HG03460 (cell line): ENCODE data around the gene FAM234A.
"Not testable (repeated sequence)": the region's sequence is repeated elsewhere in the genome, so short reads cannot be mapped to it uniquely, and the experiment has no call there.

ENCODE experiments used
- ATAC-seq: cut with Tn5 transposase; IDR thresholded peaks from one replicate; pipeline ENCODE4 v1.9.1; 2021; ENCODE audit not compliant: unreplicated experiment

The FAM234A gene

DNA sequence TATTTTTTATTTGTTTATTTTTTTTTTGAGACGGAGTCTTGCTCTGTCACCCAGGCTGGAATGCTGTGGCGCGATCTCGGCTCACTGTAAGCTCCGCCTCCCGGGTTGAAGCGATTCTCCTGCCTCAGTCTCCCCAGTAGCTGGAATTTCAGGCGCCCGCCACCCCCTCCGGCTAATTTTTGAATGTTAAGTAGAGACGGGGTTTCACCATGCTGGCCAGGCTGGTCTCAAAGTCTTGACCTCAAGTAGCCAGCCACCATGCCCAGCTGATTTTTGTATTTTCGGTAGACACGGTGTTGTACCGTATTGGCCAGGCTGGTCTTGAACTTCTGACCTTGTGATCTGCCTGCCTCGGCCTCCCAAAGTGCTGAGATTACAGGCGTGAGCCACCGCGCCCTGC lies 4.3 kb upstream of the FAM234A start:
- ATAC-seq: not testable (repeated sequence)

DNA sequence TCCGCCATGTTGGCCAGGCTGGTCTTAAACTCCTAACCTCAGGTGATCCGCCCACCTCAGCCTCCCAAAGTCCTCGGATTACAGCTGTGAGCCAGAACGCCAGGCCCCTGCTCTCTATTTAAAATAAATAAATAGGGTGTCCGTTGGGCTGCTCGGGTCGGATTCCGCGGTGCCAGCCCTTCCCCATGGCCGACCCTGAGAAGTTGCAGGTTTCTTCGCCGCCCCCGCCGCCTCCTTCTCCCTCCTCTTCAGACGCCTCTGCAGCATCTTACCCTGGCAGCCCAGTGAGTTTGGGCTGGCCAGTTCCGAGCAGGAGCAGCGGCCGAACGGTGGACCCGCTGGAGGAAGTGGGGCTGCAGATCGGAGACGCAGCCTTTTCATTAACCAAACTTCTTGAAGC lies 3.7 kb upstream of the FAM234A start:
- ATAC-seq: no peak

DNA sequence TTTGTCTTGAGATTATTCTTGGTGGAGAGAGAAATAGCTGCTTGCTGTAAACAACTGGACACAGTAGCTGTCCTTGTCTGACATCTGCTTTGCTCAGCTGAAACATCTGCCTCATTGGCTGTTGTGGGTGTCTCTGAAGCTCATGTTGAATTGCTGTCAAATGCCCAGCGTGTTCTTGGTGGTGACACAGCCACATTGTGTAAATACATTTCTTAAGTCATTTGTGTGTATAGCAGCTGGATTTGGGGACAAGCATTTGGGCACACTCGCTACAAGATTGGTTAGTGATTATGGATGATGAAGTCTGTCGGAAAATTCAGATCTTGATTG lies 5.3 kb downstream of the FAM234A start:
- ATAC-seq: no peak

- ATAC-seq: no peak
Observed at GRCh38 chr16:240559-240958, 5.9 kb downstream of the FAM234A start.

- no peak for ATAC-seq
Observed at GRCh38 chr16:242281-242680, 7.7 kb downstream of the FAM234A start.

GRCh38 chr16:243348-243747 lies 8.7 kb downstream of the FAM234A start:
- no peak for ATAC-seq

GRCh38 chr16:245105-245504 lies 10.5 kb downstream of the FAM234A start:
- ATAC-seq: no peak

- no peak for ATAC-seq
Observed at GRCh38 chr16:247027-247426, 12.4 kb downstream of the FAM234A start.

DNA sequence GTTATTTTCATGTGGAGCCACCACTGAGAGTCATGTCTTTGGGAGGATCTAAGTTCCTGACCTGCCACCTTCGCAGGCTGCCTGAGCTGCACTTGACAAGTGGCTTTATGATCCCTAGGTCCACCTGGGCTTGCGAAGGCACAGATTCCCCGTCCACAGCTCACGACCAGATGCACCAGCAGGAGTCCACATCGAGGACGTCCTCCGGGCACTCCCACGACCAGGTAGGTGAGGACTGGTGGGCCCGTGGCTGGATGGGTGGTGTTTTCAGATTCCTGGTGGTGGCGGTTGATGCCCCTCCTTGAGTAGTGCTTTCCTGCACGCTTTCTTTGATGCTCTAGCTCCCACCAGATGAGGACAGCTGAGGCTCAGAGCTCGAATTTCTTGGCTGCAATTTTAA lies 14.8 kb downstream of the FAM234A start:
- no peak for ATAC-seq

DNA sequence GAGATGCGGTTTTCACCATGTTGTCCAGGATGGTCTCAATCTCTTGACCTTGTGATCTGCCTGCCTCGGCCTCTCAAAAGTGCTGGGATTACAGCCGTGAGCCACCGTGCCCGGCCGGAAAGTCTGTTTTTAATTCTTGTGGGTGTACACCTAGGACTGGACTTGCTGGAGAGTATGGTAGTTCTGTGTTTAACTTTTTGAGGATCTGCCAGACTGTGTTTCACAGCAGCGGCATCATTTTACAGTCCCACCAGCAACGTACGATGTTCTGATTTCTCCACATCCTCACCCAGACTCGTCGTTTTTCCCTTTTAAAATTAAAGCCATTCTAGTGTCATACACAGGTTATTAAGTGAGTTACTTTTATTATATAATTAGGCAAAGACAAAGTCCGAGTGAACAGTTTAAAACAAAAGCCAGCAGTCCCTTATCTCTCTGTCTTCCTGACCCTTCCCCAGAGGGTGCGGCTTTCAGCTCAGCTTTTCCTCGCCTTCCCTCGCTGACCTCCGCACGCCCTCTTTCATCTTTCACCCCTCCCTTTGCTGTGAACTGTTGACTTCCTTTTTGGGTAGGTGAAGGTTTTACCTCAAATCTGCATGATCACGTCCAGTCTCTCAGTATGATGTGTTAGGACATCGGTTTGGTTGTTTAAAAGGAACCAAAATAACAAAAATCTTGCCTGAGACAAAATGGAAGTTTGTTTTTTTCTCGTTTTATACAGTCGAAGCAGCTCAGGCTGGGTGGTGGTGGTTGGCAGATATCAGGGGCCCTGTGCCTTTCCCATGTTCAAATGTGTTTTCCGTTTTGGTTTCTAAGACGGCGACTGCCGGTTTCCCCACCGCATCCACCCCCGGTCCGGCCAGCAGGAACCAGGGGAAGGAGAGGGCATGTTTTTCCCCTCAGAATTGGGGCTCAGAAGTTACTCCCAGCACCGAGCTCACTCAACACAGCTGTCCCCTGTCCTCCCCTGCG lies 18.0 kb downstream of the FAM234A start:
- ATAC-seq: no peak

DNA sequence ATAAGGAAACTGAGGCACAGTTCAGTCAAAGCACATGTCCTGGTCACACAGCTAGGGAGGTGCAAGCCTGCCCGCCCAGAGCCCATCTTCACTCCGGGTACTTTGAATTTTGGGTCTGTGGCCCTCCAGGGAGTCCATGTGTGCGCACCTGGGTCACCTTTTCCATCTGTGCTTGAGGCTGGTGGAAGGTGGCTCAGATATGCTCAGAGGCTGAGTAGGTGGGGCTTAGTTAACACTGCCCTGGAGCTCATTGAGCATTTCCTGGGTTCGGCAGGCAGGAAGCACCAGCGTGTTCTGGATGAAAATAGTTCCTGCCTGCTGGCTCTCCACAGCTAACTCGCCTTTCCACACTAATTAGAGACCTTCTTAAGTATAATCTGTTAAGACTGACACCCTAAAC lies 19.2 kb downstream of the FAM234A start:
- no peak for ATAC-seq

DNA sequence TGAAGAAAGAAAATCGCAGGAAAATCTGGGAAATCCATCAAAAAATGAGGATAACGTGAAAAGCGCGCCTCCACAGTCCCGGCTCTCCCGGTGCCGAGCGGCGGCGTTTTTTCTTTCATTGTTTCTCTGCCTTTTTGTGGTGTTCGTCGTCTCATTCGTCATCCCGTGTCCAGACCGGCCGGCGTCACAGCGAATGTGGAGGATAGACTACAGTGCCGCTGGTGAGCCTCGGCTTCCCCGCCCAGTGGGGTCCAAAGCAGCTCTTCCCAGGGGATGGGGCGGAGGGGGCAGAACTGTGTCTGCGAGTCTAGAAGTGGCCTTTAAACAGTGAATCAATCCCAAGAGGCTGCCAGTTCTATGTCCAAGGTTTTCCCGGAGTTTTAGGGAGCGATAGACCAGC lies 19.8 kb downstream of the FAM234A start:
- ATAC-seq: no peak

DNA sequence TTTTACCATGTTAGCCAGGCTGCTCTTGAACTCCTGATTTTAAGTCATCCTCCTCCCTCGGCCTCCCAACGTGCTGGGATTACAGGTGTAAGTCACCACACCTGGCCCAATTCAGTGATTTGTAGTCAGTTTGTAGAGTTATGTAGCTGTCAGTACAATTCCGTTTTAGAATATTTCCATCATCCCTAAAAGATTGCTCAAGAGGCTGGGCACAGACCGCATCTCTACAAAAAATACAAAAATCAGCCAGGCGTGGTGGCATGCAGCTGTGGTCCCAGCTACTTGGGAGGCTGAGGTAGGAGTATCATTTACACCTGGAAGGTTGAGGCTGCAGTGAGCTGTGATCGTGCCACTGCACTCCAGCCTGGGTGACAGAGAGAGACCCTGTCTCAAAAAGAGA lies 20.6 kb downstream of the FAM234A start:
- ATAC-seq: no peak

DNA sequence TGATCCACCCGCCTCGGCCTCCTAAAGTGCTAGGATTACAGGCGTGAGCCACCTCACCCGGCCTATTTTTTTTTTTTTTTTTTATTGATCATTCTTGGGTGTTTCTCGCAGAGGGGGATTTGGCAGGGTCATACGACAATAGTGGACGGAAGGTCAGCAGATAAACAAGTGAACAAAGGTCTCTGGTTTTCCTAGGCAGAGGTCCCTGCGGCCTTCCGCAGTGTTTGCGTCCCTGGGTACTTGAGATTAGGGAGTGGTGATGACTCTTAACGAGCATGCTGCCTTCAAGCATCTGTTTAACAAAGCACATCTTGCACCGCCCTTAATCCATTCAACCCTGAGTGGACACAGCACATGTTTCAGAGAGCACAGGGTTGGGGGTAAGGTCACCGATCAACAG lies 23.5 kb downstream of the FAM234A start:
- not testable (repeated sequence) for ATAC-seq

- no peak for ATAC-seq
Observed at GRCh38 chr16:259226-259625, 24.6 kb downstream of the FAM234A start.

DNA sequence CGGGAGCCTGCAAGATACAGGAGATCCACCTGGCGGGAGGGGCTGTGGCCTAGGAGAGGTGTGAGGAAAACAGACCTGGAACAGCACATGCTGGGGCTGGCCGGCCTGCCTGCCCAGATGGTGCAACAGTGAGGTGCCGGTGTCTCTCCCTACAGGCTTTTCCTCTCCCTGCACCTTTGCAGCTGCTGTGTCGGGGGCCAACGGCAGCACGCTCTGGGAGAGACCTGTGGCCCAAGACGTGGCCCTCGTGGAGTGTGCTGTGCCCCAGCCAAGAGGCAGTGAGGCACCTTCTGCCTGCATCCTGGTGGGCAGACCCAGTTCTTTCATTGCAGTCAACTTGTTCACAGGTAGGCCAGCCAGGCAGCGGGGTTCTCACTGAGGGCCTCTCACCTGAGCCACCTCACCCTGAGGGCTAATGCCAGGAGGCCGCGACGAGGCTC lies 25.2 kb downstream of the FAM234A start:
- ATAC-seq: no peak

- no peak for ATAC-seq
Observed at GRCh38 chr16:260326-260725, 25.7 kb downstream of the FAM234A start.

GRCh38 chr16:261031-261691 lies 26.5 kb downstream of the FAM234A start:
- no peak for ATAC-seq

DNA sequence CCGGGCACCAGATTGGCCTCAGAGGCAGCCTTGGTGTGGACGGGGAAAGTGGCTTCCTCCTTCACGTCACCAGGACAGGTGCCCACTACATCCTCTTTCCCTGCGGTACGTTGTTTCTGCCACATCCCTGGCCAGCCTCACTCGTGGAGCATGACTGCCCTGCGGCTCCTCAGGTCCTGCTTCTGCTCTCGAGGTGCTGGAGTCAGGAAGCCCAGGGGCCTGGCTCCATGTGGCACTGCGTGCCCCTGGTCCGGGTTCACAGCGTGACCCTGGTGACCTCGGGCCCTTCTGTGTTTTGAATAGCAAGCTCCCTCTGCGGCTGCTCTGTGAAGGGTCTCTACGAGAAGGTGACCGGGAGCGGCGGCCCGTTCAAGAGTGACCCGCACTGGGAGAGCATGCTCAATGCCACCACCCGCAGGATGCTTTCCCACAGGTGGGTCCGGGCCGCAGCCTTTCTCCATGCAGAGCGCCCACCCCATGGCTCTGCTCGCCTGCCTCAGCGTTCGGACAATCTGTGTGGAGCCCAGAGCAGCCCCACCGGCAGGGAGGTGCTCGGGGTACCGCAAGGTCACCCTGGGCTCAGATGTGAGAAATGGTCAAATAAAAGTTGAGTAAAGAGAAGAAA lies 27.6 kb downstream of the FAM234A start:
- ATAC-seq: no peak

DNA sequence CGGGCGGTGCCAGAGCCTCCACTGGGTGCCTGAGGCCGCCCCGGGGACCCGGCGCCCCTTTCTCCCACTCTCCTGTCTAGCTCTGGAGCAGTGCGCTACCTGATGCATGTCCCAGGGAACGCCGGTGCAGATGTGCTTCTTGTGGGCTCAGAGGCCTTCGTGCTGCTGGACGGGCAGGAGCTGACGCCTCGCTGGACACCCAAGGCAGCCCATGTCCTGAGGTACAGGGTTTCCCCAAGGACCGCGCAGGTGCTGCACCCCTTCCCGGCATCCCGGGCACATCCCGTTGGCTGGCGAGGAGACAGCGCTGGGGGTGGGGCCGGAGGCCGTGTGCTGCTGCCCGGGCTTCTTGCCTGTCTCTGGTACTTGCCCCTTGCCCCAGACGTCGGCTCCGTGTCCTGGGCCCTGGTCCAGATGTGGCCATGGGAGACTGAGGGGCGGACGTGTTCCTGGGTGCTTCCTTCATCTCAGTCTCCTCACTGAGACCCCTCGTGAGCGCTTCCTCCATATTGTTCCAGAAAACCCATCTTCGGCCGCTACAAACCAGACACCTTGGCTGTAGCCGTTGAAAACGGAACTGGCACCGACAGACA lies 28.7 kb downstream of the FAM234A start:
- ATAC-seq: no peak

DNA sequence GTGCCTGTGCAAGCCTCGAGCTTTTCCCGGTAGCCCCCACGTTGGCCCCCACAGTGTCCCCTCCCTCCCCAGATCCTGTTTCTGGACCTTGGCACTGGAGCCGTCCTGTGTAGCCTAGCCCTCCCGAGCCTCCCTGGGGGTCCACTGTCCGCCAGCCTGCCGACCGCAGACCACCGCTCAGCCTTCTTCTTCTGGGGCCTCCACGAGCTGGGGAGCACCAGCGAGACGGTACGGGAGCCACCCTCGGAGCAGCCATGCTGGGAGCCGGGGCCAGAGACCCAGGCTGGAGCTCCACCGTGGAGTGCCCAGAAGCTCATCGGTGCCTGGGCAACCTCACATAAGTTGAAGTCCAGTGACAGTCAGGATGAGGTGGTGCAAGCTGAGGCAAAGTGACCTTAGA lies 29.3 kb downstream of the FAM234A start:
- ATAC-seq: no peak
